Heart left ventricle (tissue), 16 donors: ENCODE results near the gene SEPTIN1. TPM values are rescaled to one million over a fixed set of nuclear protein-coding genes. Genes with fewer than 3 reads are reported as not detected.
"Not testable (repeated sequence)": the region's sequence is repeated elsewhere in the genome, so short reads cannot be mapped to it uniquely, and the experiment has no call there.

Source experiments
- ATAC-seq, 4 donors: fragments of 200-7000 bp; cut with Tn5 transposase; one replicate each; pipeline ENCODE4 v1.9.1; 2020 to 2022; ENCODE audit warnings: moderate library complexity in 4 of 4, mild to moderate bottlenecking in 3 of 4, moderate number of reproducible peaks in 1 of 4
- DNase-seq, 5 donors: peaks; one replicate each; pipeline ENCODE4 v3.0.0-alpha.2; 2020
- H3K27ac ChIP-seq, 12 donors: fragments of 200-600 bp; sonication (generic) in 4 of 12; one replicate each; pipeline versions ENCODE4 v1.5.0 to v1.8.0; 2016 to 2022; ENCODE audit warnings: mild to moderate bottlenecking in 2 of 12
- H3K27me3 ChIP-seq, 9 donors: fragments of 200-600 bp; sonication (generic) in 2 of 9; one replicate each; pipeline versions ENCODE4 v1.5.1 to v1.8.0; 2016 to 2022; ENCODE audit warnings: mild to moderate bottlenecking in 3 of 9
- H3K36me3 ChIP-seq, 9 donors: fragments of 200-600 bp; sonication (generic) in 2 of 9; one replicate each; pipeline versions ENCODE4 v1.5.0 to v1.8.0; 2018 to 2022; ENCODE audit warnings: mild to moderate bottlenecking in 2 of 9
- H3K4me1 ChIP-seq, 12 donors: fragments of 200-600 bp; sonication (generic) in 4 of 12; one replicate each; pipeline versions ENCODE4 v1.5.0 to v1.8.0; 2016 to 2022; ENCODE audit warnings: mild to moderate bottlenecking in 3 of 12
- H3K4me3 ChIP-seq, 12 donors: fragments of 200-600 bp; sonication (generic) in 4 of 12; one replicate each; pipeline versions ENCODE4 v1.5.0 to v1.8.0; 2017 to 2022; ENCODE audit warnings: mild to moderate bottlenecking in 9 of 12, moderate library complexity in 4 of 12
- H3K9me3 ChIP-seq, 12 donors: fragments of 200-600 bp; sonication (generic) in 4 of 12; one replicate each; pipeline versions ENCODE4 v1.5.0 to v1.8.0; 2016 to 2022; ENCODE audit warnings: mild to moderate bottlenecking in 1 of 12
- CTCF ChIP-seq, 12 donors: fragments of 200-600 bp; sonication (generic) in 4 of 12; IDR thresholded peaks; one replicate each; pipeline versions ENCODE4 v1.5.0 to v1.8.0; 2018 to 2022; ENCODE audit warnings: antibody characterized with exemption in 12 of 12, mild to moderate bottlenecking in 5 of 12
- POLR2A ChIP-seq, 2 donors: fragments of 450-650 bp; IDR thresholded peaks; one replicate each; pipeline ENCODE4 v1.6.1; 2017; ENCODE audit warnings: antibody characterized with exemption in 2 of 2, mild to moderate bottlenecking in 2 of 2, moderate library complexity in 2 of 2
- WGBS, 4 donors: extraction: QIAGEN DNeasy Blood & Tissue Kit in 2 of 4; methylation state at CpG; one replicate each; pipeline versions ENCODE4 v1.1.5 to v1.1.7; 2013 to 2018; 5-methylcytosine and 5-hydroxymethylcytosine counted together
- intact Hi-C, 10 donors: fragments of 100-400 bp; cut with DNase I; formaldehyde crosslinking; loops; one replicate each; pipeline versions ENCODE4 v1.11.1 to v1.14.2; 2022
- polyA plus RNA-seq, 2 donors: library from polyadenylated mRNA; stranded (reverse); fragments of 200-250 nt; gene quantifications; one replicate each; pipeline ENCODE4 v1.2.3, GENCODE V29; 2013
- total RNA-seq, 9 donors: library from RNA; depleted of rRNA in 2 of 9; stranded (reverse); fragments of >200 nt in 2 of 9; fragmentation: NEBNext Ultra II Directional in 3 of 9; extraction: Animal tissue kit (Norgen Biotek cat#: 25700) in 3 of 9; gene quantifications; one replicate each; pipeline versions ENCODE4 v1.1.0 to v1.2.4, GENCODE V29; 2016 to 2023
- donor health status: ischemic (EF 13 %, LVEDD 7.1; RV severe dilation, severe dysfunction).
- donor health status: healthy with polysubstance abuse.
- donor health status: DM: no; HTN: yes; CAD: no.
- donor health status: DM: no; HTN: no; CAD: no.
- donor health status: ischemic (EF 25% LVEDD 6.9; RV normal size, moderate dysfunction).
- donor health status: ischemic (EF 25% LVEDD 5.7; RV mildly dilated, moderate dysfunction).
- donor health status: healthy.
- donor health status: DM: yes; HTN: yes; CAD: no.
- donor health status: ischemic (EF 35%, LVEDD 5.7; RV mildly dilated, moderate dysfunction).
- donor health status: nonischemic (EF 11% LVEDD 7.7; RV severe dilation, severe dysfunction).
- donor health status: DM: yes; HTN: yes; CAD: no.
- donor health status: PGD.
- donor health status: ischemic (EF 29% LVEDD 5.4; RV normal size, mild dysfunction).
- donor health status: nonischemic (EF 23%, LVEDD 6.1; RV moderate dilation, normal function).

Gene SEPTIN1
- total and polyA plus RNA-seq, 11 donors, result 0.44 to 9.2 (median 1.5) TPM; not detected in 1

GRCh38 chr16:30348113-30348512 is 34.2 kb downstream of the SEPTIN1 start:
- no peaks in the 10 kb centered on the region for H3K27me3 ChIP-seq
- TF ChIP-seq POLR2A (IDR thresholded peaks at IDR 0.05) (no peak), CTCF (IDR thresholded peaks at IDR 0.05) (no peak)
- ATAC-seq (no peak), DNase-seq (no peak)
- H3K4me1 ChIP-seq, result peaks cover 7 to 18% (median 14%) of the 10 kb centered on the region in 12 donors
- peaks cover 0 to 38% (median 32%) of the 10 kb centered on the region in 9 donors for H3K36me3 ChIP-seq
- 95 to 99% (median 96%) methylated on average over 7 to 8 of the region's 8 CpGs for WGBS, 4 donors
- no peak overlapping the region for H3K4me3 ChIP-seq
- H3K27ac ChIP-seq, result no peak overlapping the region
- no peaks in the 10 kb centered on the region for H3K9me3 ChIP-seq
- intact Hi-C loops, result no loop called here

DNA sequence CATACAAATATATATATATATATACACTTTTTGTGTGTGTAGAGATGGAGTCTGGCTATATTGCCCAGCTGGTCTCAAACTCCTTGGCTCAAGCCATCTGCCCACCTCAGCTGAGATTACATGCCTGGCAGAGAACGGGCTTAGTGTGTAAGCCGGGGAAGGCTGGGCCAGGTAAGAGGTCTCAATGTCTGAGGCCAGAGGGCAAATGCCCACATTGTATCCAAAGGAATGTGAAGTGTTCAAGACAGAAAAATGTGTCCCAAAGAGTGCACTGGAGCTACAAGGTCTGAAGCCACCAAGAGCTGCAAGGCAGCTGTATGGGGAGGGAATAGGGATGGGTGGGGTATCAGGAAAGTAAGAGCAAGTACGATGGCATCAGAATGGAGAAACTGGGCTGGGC is 36.1 kb downstream of the SEPTIN1 start:
- Histone ChIP-seq H3K27ac (no peak overlapping the region), H3K27me3 (no peaks in the 10 kb centered on the region), H3K4me3 (no peak overlapping the region), H3K4me1 (peaks cover 0 to under 1% (median 0%) of the 10 kb centered on the region in 12 donors), H3K36me3 (peaks cover 0 to 22% (median 16%) of the 10 kb centered on the region in 9 donors), H3K9me3 (no peaks in the 10 kb centered on the region)
- intact Hi-C loops, result no loop called here
- WGBS, 4 donors, result 95 to 98% (median 95%) methylated on average over 3 of the region's 3 CpGs
- DNase-seq (no peak), ATAC-seq (no peak)
- TF ChIP-seq POLR2A (IDR thresholded peaks at IDR 0.05) (no peak), CTCF (IDR thresholded peaks at IDR 0.05) (no peak)

- ATAC-seq, intact Hi-C loops, H3K9me3 ChIP-seq, H3K27ac ChIP-seq, H3K27me3 ChIP-seq, H3K4me1 ChIP-seq, H3K4me3 ChIP-seq, H3K36me3 ChIP-seq, DNase-seq: not testable (repeated sequence)
- WGBS, 4 donors, result 95 to 97% (median 96%) methylated on average over 11 of the region's 11 CpGs
Observed at GRCh38 chr16:30343491-30343820, 38.9 kb downstream of the SEPTIN1 start.

DNA sequence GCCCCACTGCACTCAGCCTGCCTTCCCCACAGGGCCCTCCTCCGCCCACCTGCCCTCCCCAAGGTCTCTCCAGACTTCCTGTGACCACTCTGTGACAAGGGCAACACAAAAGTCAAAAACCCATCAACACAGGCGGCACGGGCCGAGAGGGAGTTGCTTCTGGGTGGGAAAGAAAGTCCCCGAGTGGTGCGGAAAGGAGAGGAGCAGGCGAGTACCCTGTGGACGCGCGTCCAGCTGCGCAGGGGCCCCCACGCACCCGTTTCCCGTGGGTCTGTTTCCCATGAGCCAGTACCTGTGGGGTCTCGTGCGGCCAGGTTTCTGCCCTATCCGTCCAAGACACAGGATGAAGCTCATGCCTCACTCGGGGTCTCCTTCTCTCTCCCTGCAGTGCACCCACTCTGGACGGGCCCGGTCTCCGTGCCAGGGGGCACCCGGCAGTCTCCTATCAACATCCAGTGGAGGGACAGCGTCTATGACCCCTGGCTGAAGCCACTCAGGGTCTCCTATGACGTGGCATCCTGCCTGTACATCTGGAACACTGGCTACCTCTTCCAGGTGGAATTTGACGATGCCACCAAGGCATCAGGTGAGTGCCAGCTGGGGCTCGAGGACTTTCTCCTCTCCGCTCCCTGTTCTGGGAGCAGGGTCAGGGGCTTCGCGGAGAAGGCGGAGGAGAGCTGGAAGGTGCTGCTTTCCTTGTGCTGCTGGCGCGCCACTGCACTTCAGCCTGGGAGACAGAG is 39.4 kb downstream of the SEPTIN1 start:
- no peak overlapping the region for H3K27ac ChIP-seq
- H3K9me3 ChIP-seq, result no peaks in the 10 kb centered on the region
- H3K27me3 ChIP-seq, result no peaks in the 10 kb centered on the region
- no peak overlapping the region for H3K4me3 ChIP-seq
- WGBS, 4 donors, result 93 to 96% (median 94%) methylated on average over 32 of the region's 32 CpGs
- DNase-seq, result no peak
- H3K4me1 ChIP-seq, result no peaks in the 10 kb centered on the region
- TF ChIP-seq POLR2A (IDR thresholded peaks at IDR 0.05) (no peak), CTCF (IDR thresholded peaks at IDR 0.05) (no peak)
- intact Hi-C loops, result no loop called here
- ATAC-seq, result peak in 1 of 4 donors; percentile 11
- no peaks in the 10 kb centered on the region for H3K36me3 ChIP-seq

GRCh38 chr16:30341971-30342370 is 40.4 kb downstream of the SEPTIN1 start:
- ATAC-seq, result not testable (repeated sequence)
- WGBS, 4 donors, result 91 to 95% (median 93%) methylated on average over 8 of the region's 8 CpGs

More at GRCh38 chr16:30341971-30342370, 40.4 kb downstream of the SEPTIN1 start:
- H3K4me1 ChIP-seq, H3K27ac ChIP-seq, H3K9me3 ChIP-seq, intact Hi-C loops, DNase-seq, H3K27me3 ChIP-seq, H3K4me3 ChIP-seq, H3K36me3 ChIP-seq: not testable (repeated sequence)
